HG02943 (cell line): Measurements from ENCODE around the gene SLC2A13.

ENCODE experiments used
- ATAC-seq: cut with Tn5 transposase; IDR thresholded peaks from one replicate; pipeline ENCODE4 v1.9.1; 2021; ENCODE audit warnings: mild to moderate bottlenecking, low read depth, moderate library complexity; ENCODE audit not compliant: unreplicated experiment

Gene SLC2A13

GRCh38 chr12:40105515-40106201 is at the start of gene SLC2A13:
Gene SLC2A13 (minus strand): TSS chr12:40106081. CDS start chr12:40105808, 273 bp downstream.
- ATAC-seq = peak; percentile 81

GRCh38 chr12:40154381-40154780 is 48.5 kb upstream of the SLC2A13 start:
- ATAC-seq = no peak

- ATAC-seq = no peak
These were observed 47.6 kb upstream of the SLC2A13 start for GRCh38 chr12:40153432-40153831.

GRCh38 chr12:40152783-40153383 is 47.0 kb upstream of the SLC2A13 start:
- ATAC-seq = no peak

GRCh38 chr12:40149673-40150260 is 43.9 kb upstream of the SLC2A13 start:
- ATAC-seq = no peak

GRCh38 chr12:40146800-40147797 is 41.2 kb upstream of the SLC2A13 start:
- ATAC-seq = no peak

GRCh38 chr12:40145896-40146295 is 40.0 kb upstream of the SLC2A13 start:
- ATAC-seq = no peak

GRCh38 chr12:40144023-40144422 is 38.1 kb upstream of the SLC2A13 start:
- ATAC-seq = no peak

GRCh38 chr12:40142001-40142744 is 36.3 kb upstream of the SLC2A13 start:
- no peak for ATAC-seq

- no peak for ATAC-seq
These were observed 32.6 kb upstream of the SLC2A13 start for GRCh38 chr12:40138526-40138925.

GRCh38 chr12:40137252-40137651 is 31.4 kb upstream of the SLC2A13 start:
- ATAC-seq = peak; percentile 94

GRCh38 chr12:40127408-40127807 is 21.5 kb upstream of the SLC2A13 start:
- no peak for ATAC-seq

GRCh38 chr12:40123496-40123895 is 17.6 kb upstream of the SLC2A13 start:
- no peak for ATAC-seq

GRCh38 chr12:40122842-40123241 is 17.0 kb upstream of the SLC2A13 start:
- no peak for ATAC-seq

- ATAC-seq = no peak
These were observed 11.9 kb upstream of the SLC2A13 start for GRCh38 chr12:40117818-40118217.

GRCh38 chr12:40110586-40110985 is 4.7 kb upstream of the SLC2A13 start:
- no peak for ATAC-seq

GRCh38 chr12:40107803-40108620 is 2.1 kb upstream of the SLC2A13 start:
- no peak for ATAC-seq

- peak; percentile 29 for ATAC-seq
These were observed 1.4 kb upstream of the SLC2A13 start for GRCh38 chr12:40107098-40107802.

- ATAC-seq = no peak
These were observed 774 bp upstream of the SLC2A13 start for GRCh38 chr12:40106655-40107054.
